GM19397 (cell line): ENCODE data around the gene SLC28A1.
"Not testable (repeated sequence)": the region's sequence is repeated elsewhere in the genome, so short reads cannot be mapped to it uniquely, and the experiment has no call there.

Source experiments
- ATAC-seq: cut with Tn5 transposase; IDR thresholded peaks from one replicate; pipeline ENCODE4 v1.9.1; 2021; ENCODE audit warnings: mild to moderate bottlenecking, moderate library complexity; ENCODE audit not compliant: unreplicated experiment

The SLC28A1 gene

DNA sequence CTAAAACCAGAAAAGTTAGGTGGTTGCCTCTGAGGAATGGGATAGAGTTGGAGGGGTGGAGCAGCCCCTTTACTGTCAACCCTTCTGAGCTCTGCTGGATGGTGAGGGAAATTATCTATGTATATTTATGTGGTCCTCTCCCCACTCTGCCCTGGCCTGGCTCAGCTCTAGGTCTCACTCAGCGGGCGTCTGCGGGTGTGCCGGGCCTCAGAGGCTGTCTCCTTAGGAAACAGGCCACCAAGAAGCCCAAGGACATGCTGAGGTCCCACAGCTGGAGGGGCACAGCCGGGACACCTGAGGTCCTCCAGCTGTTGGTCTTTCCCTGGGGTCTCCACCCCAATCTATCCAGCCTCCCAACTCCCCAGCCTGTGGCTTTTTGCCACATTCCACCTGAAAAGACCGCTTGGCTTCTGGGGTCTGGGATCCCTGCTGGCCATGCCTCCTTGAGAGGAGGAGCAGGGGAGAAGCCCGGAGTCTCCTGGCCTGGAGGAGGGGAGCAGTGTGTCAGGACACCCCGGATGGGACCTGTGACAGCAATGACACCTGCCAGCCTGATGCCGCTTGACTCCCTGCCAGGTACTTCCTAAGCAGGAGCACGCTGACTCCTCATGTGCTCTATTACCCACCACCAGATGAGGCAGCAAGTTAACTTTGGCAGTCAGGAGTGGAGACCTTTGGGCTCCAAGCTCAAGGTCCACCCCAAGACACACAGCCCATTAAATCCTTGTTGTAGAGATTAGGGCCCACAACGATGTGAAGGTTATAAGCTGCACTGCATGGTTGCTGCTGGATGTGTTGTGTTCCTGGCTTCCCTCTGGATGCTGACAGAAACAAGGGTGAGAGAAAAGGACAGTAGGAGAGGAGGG, at the start of gene SLC28A1:
Gene SLC28A1, plus strand, starts transcription at position 747 of the 866 bp plus-strand sequence. CDS start 3,099 bp downstream, outside the sequence.
- no peak for ATAC-seq

- no peak for ATAC-seq
Measured at GRCh38 chr15:84834969-84835368, 49.5 kb upstream of the SLC28A1 start.

DNA sequence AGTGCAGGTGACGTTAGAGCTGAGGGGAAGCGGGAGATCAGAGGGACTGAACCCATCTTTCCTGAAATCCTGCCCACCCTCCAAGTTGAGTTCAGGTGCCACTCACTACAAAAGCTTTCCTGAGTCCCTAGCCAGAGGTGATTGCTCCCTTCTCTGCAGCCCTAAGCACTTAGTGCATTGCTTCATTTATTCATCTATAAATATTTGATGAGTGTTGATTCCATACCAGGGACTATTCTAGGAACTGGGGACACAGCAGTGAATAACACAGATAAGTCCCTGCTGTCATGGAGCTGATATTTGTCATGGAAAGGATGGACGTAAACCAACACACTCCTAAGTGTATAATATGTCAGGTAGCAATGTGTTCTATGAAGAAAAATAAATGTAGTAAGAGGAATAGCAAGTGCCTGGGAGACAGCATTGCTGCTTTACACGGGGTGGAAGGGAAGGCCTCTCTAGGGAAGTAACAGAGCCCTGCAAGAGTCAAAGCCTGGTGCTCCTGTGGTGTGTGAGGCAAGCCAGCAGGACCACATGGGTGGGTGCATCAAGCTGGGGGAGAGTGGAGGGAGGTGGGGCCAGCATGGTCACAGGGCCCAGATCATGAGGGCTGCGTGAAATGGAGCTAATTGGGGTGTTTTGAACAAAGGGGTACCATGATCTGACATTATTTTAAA, 48.7 kb upstream of the SLC28A1 start:
- no peak for ATAC-seq

- no peak for ATAC-seq
Measured at GRCh38 chr15:84836844-84837243, 47.6 kb upstream of the SLC28A1 start.

DNA sequence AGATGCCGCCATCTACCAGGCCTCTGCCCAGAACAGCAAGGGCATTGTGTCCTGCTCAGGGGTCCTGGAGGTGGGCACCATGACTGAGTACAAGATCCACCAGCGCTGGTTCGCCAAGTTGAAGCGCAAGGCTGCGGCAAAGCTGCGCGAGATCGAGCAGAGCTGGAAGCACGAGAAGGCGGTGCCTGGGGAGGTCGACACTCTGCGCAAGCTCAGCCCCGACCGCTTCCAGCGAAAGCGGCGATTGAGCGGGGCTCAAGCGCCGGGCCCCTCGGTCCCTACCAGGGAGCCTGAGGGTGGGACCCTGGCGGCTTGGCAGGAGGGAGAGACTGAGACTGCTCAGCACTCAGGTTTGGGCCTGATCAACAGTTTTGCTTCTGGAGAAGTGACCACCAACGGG, 44.7 kb upstream of the SLC28A1 start:
- ATAC-seq: no peak

DNA sequence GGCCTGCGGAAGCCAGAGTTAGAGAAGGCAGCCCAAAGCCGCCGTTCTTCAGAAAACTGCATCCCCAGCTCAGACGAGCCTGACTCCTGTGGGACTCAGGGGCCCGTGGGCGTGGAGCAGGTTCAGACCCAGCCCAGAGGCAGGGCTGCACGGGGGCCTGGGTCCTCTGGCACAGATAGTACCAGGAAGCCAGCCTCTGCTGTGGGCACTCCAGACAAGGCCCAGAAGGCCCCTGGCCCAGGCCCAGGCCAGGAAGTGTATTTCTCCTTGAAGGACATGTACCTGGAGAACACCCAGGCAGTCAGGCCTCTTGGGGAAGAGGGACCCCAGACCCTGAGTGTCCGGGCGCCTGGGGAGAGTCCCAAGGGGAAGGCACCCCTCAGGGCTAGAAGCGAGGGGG, 44.2 kb upstream of the SLC28A1 start:
- no peak for ATAC-seq

GRCh38 chr15:84840741-84841429, 43.6 kb upstream of the SLC28A1 start:
- no peak for ATAC-seq

GRCh38 chr15:84842781-84843180, 41.7 kb upstream of the SLC28A1 start:
- ATAC-seq: no peak

GRCh38 chr15:84844964-84845363, 39.5 kb upstream of the SLC28A1 start:
- ATAC-seq: no peak

GRCh38 chr15:84845631-84846030, 38.8 kb upstream of the SLC28A1 start:
- ATAC-seq: not testable (repeated sequence)

GRCh38 chr15:84846269-84846668, 38.2 kb upstream of the SLC28A1 start:
- no peak for ATAC-seq

- ATAC-seq: no peak
Measured at GRCh38 chr15:84847382-84847781, 37.1 kb upstream of the SLC28A1 start.

DNA sequence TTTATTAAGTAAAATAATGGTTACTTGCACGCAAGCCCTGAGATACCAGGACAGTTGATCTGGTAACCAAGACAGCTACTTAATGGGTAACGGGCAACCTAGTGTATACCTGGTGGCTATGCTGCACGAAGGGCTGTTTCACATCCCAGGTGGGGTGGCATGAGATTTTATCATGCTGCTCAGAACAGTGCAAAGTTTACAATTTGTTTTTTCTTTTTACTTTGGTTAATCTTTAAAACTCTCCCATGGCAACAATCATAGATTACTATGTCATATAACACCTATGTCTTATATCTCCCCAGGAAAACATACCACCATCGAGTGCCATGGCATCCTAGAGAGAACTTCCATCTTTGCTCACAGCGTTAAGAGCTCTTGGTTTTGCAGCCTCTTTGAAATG, 32.2 kb upstream of the SLC28A1 start:
- ATAC-seq: no peak

DNA sequence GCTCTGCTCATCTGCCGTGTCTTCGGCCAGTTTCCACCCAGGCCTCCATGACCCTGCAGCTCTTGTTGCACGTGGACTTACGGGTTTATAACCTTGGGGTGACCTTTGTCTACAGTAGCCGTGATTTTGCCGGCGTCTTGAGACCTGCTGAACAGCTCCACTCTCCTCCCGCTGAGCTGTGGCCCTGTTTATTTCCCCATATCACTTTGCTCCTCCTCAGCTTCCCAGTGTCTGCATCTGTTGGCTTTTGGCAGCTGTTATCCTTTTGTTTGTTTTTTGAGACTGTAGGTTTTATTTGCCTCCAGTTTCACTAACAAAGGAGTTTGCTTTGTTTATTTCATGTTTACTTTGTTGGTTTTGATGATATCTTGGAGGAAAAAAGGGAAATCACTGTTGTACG, 29.3 kb upstream of the SLC28A1 start:
- ATAC-seq: no peak

- ATAC-seq: no peak
Measured at GRCh38 chr15:84855765-84856164, 28.7 kb upstream of the SLC28A1 start.

DNA sequence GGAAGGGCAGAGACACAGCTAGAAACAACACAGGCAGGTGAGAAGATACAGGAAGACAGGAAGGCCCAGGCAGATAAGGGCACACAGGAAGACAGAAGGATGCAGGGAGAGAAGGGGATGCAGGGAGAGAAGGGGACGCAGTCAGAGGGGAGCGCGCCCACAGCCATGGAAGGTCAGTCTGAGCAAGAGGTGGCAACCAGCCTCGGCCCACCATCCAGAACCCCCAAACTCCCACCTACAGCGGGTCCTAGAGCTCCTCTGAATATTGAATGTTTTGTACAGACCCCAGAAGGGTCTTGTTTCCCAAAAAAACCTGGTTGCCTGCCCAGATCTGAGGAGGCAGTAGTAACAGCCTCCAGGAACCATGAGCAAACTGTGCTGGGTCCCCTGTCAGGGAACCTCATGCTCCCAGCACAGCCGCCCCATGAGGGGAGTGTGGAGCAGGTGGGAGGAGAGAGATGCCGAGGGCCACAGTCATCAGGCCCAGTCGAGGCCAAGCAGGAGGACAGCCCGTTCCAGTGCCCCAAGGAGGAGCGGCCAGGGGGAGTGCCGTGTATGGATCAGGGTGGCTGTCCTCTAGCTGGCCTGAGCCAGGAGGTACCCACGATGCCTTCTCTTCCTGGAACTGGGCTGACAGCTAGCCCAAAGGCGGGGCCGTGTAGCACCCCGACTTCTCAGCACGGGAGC, 27.6 kb upstream of the SLC28A1 start:
- no peak for ATAC-seq

DNA sequence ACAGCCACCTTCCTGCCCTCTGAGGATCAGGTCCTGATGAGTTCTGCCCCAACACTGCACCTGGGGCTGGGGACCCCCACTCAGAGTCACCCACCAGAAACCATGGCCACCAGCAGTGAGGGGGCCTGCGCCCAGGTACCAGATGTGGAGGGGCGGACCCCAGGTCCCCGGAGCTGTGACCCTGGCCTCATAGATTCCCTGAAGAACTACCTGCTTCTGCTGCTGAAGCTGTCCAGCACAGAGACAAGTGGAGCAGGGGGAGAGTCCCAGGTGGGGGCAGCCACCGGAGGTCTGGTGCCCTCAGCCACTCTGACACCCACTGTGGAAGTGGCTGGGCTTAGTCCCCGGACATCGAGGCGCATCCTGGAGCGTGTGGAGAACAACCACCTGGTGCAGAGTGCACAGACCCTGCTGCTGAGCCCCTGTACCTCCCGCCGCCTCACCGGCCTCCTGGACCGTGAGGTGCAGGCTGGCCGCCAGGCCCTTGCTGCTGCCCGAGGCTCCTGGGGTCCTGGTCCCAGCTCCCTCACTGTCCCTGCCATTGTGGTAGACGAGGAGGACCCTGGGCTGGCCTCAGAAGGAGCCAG, 27.0 kb upstream of the SLC28A1 start:
- ATAC-seq: no peak

- ATAC-seq: no peak
Measured at GRCh38 chr15:84858231-84858630, 26.2 kb upstream of the SLC28A1 start.

- ATAC-seq: no peak
Measured at GRCh38 chr15:84859144-84859543, 25.3 kb upstream of the SLC28A1 start.

DNA sequence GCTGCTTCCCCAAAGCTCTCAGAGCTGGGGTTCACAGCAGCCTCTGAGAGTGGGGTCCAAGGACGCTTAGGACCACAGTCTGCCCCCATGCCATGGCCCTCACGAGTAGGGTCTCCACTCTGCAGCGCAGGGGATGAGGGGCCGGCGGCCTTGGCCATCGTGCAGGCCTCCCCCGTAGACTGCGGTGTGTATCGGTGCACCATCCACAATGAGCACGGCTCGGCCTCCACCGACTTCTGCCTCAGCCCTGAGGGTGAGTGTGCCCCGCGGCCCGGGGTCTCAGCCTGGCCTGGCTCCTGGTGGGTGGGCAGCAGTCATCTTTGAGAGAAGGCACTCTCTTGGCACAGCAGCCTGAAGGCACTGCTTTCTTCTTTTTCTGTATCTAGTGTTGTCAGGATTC, 24.8 kb upstream of the SLC28A1 start:
- no peak for ATAC-seq

DNA sequence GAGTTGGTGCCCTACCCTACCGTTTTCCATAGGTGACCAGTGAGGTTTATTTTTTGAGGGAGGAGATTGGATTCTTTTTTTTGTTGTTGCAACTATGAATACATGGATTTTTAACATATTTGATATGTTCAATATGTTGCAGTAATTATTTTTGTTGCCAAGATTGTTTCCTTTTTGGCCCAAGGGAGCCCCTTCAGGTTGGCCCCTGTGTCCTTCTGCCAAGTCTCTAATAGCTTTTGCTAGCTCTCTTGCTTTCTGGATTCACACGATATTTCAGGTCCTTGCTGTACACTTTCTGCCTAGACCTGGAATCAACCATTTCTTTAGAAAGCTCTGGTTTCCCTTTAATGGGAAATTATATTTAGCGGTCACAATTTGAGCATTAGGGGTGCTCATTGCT, 22.7 kb upstream of the SLC28A1 start:
- no peak for ATAC-seq
